Suprapubic skin (tissue), 4 donors: ENCODE measurements around the gene RIMBP2.

Source experiments
- EP300 ChIP-seq: sonication (generic); formaldehyde crosslinking; IDR thresholded peaks from one replicate; pipeline ENCODE4 v1.6.1; 2017; ENCODE audit warnings: antibody characterized with exemption
- POLR2A ChIP-seq, 2 donors: fragments of 450-650 bp; IDR thresholded peaks; one replicate each; pipeline ENCODE4 v1.6.1; 2017; ENCODE audit warnings: antibody characterized with exemption in 2 of 2, mild to moderate bottlenecking in 2 of 2, moderate library complexity in 2 of 2
- POLR2AphosphoS5 ChIP-seq, 3 donors: sonication (generic); formaldehyde crosslinking; IDR thresholded peaks; one replicate each; pipeline ENCODE4 v1.6.1; 2017; ENCODE audit warnings: antibody characterized with exemption in 3 of 3
- TF ChIP-seq, protein P1 (sequence below), 2 donors: fragments of 200-600 bp in 1 of 2; fragments of 450-650 bp in 1 of 2; sonication (generic) in 1 of 2; IDR thresholded peaks; one replicate each; pipeline ENCODE4 v1.5.1; 2016 to 2019; ENCODE audit warnings: antibody characterized with exemption in 2 of 2, mild to moderate bottlenecking in 1 of 2, moderate library complexity in 1 of 2

GRCh38 chr12:130506844-130507243 is 209.3 kb downstream of the RIMBP2 start:
- no peak for TF ChIP-seq POLR2A (IDR thresholded peaks at IDR 0.05)
- TF ChIP-seq, protein P1, sequence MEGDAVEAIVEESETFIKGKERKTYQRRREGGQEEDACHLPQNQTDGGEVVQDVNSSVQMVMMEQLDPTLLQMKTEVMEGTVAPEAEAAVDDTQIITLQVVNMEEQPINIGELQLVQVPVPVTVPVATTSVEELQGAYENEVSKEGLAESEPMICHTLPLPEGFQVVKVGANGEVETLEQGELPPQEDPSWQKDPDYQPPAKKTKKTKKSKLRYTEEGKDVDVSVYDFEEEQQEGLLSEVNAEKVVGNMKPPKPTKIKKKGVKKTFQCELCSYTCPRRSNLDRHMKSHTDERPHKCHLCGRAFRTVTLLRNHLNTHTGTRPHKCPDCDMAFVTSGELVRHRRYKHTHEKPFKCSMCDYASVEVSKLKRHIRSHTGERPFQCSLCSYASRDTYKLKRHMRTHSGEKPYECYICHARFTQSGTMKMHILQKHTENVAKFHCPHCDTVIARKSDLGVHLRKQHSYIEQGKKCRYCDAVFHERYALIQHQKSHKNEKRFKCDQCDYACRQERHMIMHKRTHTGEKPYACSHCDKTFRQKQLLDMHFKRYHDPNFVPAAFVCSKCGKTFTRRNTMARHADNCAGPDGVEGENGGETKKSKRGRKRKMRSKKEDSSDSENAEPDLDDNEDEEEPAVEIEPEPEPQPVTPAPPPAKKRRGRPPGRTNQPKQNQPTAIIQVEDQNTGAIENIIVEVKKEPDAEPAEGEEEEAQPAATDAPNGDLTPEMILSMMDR (IDR thresholded peaks at IDR 0.05): no peak
- TF ChIP-seq EP300: no peak
- TF ChIP-seq POLR2AphosphoS5 (IDR thresholded peaks at IDR 0.05): no peak
